Effector CD4-positive, alpha-beta T cell (primary cell): Measurements from ENCODE around the gene SERGEF.

ENCODE experiments used
- DNase-seq: peaks from one replicate; pipeline ENCODE4 v3.0.0-alpha.2; 2020

SERGEF gene

DNA sequence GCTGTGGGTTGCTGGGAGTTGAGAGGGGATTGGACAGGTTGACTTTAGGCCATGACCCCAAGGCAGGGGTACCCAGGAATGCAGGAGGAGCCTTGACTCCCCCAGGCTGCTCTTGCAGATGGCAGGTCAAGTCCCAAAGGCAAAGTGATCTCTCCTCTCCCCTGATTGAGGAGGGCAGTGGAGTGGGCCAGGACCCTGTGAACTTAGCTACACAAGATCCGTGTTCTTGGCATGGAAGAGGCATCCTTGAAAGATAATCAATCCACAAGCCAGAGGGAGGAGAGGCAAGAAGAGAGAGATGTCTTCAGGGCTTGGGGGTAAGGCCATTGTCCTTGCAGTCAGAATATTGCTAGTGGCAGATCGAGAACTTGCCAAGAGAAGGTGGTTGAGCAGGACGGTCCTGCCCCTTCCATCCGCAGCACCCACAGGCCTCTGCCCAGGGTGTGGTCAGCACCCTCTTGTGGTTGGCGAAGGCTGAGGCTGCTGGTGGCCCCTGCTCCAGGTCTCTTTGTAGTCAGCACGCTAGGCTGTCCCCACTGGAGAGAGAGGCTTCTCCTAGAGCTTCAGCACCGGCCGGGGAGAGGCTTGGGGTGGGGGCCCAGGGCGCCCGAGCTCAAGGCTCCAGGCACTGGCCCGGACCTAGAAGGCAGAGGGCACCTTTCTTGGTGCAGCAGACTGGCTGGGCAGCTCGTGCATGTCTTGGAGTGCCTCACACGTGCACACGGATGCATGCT, 232.8 kb downstream of the SERGEF start:
- no peak for DNase-seq

DNA sequence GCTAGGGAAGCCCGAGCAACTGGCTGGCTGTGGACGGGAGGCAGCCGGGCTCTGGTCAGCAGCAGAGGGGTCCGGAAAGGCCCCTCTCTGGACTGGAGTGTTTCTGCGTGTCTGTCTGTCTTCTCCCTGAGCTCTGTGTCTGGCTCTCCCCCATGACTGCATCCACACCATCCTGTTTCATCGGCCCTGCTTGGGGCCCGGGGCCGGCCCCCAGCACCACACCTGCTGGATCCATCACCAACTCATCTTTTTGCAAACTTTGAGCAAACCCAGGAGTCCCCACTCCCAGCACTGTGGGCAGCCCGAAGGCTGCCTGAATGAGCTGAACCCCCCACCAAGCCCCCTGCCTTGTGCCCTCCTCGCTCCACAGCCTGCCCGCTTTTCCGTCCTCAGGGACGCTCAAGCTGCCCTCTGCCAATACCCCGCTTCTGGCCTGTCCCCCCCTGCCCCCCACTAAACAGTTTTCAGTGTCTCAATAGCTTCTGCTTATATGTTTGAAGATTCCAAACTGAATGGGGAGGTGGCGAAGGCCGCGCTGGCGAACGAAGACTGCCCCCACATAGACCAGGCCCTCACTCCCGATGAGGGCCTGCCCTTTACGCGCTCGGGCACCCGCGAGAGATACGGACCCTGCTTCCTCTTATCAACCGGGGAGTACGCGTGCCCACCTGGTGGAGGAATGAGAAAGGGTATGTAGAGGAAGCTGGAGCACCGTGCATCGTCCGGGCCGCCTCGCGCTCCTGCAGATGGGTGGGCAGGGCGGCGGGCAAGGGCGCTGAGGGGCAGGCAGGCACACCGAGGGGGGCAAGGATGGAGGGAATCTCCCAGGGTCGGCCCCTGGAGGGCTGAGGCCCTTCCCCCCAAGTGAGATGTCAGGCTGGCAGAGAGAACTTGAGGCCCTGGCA, 233.6 kb downstream of the SERGEF start:
- DNase-seq, result no peak

DNA sequence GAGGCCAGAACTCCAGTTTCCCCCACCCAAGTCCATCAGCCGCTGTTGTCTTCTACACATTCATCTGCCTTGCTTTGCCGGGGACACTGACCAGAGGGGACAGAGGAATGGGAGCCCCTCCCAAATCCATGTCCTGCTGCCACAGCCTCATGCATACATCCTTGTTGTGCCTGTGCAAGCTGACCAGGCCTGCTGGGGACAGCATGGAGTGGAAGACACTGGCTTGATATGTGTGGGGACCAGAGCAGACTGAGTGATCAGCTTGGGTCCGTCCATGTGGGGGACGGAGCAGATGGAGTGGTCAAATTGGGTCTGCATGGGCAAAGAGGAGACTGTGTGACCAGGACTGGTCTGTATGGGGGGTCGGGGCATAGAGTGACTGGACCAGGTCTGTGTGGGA, 234.5 kb downstream of the SERGEF start:
- DNase-seq, result no peak

DNA sequence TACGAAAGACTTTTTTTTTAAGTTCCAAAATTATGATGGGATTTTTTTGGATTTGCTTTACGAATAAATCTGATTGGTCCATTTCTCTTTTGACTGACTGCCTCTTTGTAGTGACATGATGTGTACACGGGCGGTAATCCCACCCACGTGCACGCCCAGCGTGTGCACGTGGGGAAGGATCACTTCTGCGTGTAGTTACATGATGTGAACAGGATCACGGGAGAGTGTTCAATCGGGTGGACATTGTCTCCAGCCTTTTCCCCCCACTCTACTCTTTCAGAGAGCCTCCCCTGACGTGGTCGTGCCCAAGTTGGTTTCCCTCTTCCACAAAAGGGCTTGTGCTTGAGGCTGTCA, 235.1 kb downstream of the SERGEF start:
- DNase-seq, result no peak

DNA sequence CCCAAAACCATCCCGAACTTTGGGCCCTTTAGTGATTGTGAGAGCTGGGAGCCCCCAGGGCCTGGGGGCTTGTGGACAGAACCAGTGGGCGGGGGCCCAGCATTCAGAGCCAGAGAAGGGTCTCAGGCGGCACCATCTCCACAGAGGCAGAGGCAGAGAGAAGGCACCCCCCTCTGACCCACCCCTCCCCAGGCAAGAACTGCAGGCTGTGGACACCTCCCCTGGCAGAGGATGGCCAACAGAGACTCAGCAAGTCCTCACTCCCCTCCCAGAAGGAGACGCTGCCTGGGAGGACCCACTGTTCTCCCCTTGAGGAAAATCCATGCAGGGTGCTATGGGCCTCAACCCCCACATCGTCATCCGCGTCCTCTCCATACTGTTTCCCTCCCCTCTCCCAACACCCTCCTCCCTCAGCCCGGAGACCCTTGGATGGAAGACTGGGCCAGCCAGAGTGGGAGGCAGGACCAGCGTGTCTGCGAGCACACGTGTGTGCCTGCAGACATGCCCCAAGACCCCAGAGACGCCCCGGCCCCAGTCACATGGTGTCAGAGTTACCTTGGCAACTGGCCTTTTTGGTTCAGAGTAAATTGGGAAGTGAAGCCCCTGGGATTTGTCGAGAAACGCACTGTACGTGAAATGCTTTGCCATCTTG, 235.6 kb downstream of the SERGEF start:
- DNase-seq, result no peak

DNA sequence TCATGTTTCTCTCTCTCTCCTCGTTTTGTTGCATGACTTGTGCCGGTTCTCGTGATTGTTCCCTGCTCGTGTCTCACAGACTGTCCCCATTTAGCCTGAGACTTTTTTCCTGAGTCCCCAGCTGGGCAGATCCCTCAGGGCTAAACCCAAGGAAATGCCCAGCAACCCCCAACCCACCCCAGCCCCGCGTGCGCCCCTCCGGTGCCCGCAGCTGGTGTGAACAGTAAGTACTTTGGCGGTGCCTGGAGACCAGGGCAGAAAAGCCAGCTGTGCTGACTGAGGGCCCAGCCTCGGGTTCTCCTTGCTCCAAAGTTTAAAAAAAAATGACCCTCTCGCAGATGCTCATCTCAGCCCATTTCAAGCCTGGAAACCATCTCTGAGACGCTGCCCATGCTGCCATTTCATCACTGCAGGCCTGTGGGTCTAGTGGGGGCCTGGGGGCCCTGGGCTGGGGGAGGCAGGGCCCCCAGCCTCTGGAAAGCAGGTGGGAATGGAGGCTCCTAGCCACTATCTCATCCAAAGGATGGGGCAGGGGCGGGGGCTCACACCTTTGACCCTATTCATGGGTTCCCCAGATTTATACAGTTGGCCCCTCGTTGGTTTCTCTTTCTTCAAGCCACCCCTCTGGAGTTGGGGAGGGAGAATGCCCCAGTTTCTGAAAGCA, 236.5 kb downstream of the SERGEF start:
- no peak for DNase-seq

DNA sequence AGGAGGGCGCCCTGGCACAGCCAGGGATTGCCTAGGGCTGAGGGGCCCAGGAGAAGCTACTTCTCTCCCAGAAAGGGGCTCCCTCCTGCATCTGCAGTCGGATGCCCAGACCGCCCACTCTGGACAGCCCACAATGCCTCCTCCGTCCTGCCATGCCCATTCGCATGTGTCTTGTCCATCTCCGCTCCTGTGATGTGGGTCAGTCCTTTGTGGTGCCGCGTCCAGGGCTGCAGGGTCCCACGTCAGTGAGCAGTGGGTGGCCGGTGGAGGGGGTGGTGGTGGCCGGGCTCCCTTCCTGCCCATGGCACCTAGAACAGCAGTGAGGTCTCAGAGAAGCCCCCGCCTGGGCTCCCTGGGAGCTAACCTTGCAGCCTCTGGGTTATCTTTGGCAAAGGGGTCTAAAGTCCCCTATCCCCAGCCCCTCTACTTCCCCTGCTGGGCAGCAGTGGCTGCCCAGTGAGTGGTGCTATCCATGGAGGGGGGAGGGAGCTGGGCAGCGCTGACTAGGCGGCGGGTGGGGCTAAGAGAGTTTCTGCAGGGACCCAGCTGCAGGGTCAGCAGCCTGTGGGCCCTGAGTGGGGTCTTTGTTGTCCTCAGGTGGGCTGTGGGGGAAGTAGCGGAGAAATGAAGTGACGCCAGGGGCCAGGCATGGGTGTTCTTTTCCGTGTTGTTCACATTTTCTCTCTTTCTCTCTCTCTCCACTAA, 237.2 kb downstream of the SERGEF start:
- DNase-seq, result no peak

DNA sequence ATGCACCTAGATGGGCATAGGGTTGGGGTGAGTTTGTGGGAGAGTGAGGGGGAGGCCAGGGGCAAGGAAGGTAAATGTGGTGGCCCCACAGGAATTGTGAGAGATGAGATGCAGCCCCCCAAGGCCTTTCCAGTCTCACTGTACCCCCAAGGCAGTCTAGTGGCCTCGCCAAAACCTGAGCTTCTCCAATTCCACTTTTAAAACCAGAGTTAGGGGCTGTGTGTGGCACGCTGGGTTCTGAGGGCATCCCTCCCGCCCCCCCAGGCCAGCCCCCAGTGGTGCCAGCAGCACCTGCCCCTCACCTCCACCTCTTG, 237.9 kb downstream of the SERGEF start:
- DNase-seq, result no peak

DNA sequence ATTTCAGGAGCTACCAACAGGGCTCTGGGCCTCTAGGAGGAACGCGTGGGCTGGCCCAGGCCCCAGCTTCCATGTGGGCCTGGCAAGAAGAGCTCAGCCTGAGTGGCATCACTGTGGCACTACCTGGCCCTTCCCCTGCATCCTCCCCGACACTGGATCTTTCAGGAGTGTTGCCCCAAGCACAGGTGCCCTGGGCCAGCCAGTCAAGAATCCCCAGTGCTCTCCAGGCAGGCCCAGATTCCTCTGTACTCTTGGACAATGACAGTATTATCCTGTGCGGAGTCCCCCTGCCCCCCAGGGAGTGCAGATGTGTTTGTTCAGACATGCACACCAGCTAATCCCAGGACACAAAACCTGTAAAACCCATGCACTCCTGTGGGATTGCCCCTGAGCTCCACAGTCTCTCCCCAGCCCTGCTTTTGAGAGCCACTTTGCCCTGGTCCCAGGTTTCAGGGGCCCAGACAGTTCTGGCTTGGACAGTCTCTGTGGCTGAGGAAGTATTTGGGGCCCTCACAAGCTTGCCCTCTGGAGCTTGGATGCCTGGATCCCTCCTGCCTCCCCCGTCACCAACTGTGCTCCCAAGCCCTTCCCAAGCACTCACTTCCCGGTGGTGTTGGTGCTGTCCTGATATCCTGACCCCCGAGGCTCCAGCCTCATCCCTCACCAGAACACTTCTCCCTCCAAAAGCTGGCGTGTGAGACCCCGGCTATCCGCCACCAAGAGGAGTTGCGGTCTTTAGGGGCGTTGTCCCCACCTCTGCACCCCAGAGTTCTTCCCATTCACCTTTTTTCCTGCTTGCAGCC, 238.4 kb downstream of the SERGEF start:
- no peak for DNase-seq

DNA sequence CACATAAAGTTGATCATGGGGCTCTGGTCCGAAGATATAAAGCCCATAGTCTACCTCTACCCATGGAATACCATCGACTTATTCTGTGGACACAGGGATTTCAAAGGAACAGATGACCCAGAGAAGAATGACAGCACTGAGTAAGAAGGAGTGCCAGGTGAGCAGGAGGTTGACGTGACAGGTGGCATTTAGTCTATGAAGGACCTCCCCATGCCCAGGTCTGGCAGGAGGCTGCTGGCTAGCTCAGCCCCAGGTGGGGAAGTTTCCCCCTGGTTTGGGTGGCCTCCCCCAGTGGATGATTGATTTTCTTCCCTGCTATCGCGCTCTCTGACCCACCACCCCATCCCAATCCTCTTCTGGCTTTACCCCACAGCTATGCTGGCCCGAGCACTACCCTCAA, 239.2 kb downstream of the SERGEF start:
- no peak for DNase-seq

DNA sequence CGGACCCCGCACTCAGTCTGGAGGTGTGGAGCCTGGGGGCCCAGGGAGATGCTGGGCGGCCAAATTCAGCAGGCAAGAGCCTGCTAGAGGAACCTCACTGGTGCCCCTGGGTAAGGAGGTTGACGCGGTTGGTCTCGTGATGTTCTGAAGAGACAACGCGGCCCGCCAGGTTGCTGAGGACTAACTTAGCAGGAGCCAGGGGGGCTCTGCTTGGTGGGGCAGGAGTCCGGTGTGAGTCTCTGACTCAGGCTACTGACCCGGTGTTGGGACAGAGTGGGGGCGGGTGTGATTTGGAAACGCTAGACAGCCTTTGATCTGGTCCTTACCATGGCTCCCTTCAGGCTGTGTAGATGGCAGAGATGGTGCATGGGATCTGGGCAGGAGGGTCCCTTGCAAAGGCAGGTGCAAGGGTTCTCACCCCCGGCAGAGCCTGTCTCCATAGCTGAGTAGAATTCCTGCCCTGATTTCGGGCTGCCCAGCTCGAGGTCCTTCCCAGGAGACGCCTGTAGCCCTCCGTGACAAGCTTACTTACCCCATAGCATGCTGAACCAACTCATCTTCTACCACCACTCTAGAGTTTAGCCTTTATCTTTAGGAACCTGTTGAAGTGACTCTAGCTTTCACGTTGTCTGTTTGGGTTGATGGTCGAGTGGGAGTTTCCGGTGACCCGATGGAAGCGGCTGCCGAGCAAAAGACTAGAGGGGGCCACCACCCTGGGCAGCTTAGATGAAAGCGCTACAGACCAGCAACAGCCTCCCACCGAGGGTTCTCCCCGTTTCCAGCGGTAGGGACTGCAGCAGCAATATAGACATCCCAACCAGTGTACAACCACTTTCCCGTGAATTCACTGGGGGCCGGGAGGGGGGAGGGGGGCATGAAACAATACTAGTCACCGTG, 239.9 kb downstream of the SERGEF start:
- DNase-seq, result no peak

DNA sequence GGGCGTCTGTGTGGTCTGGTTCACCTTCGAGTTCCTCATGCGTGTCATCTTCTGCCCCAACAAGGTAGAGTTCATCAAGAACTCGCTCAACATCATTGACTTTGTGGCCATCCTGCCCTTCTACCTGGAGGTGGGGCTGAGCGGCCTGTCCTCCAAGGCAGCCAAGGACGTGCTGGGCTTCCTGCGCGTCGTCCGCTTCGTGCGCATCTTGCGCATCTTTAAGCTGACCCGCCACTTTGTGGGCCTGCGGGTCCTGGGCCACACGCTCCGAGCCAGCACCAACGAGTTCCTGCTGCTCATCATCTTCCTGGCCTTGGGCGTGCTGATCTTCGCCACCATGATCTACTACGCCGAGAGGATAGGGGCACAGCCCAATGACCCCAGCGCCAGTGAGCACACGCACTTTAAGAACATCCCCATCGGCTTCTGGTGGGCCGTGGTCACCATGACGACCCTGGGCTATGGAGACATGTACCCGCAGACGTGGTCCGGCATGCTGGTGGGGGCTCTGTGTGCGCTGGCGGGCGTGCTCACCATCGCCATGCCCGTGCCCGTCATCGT, 240.9 kb downstream of the SERGEF start:
- DNase-seq, result no peak

DNA sequence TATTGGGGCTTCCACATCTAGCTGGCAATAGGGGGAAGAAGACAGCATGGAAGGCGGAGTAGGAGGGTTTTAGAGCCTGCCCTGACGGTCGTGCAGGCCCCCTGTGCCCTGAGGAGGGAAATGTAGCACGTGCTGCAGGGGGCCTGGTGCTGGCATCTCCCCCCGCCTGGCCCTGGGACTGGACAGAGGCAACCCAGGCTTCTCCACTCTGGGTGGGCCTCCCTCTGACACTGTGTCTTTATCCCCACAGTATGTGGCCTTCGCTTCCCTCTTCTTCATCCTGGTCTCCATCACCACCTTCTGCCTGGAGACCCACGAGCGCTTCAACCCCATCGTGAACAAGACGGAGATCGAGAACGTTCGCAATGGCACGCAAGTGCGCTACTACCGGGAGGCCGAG, 241.4 kb downstream of the SERGEF start:
- no peak for DNase-seq

DNA sequence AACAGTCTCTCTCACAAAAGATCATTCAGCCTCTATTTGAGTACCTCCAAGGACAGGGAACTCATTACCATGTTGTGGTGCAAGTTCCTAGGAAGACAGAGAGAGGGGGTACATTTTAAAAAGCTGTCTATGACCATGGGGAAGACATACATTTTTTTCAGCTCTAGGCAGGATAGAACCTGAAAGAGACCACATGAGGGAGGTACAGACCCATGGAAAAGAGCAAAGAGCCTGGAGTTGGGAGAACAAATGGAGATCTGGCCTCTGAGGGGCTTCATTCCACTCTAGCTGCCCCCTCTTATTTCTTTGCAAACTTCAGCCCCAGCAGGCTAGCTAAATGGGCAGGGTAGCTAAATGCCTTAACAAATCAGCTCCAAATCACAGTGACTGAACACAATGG, 241.9 kb downstream of the SERGEF start:
- no peak for DNase-seq

DNA sequence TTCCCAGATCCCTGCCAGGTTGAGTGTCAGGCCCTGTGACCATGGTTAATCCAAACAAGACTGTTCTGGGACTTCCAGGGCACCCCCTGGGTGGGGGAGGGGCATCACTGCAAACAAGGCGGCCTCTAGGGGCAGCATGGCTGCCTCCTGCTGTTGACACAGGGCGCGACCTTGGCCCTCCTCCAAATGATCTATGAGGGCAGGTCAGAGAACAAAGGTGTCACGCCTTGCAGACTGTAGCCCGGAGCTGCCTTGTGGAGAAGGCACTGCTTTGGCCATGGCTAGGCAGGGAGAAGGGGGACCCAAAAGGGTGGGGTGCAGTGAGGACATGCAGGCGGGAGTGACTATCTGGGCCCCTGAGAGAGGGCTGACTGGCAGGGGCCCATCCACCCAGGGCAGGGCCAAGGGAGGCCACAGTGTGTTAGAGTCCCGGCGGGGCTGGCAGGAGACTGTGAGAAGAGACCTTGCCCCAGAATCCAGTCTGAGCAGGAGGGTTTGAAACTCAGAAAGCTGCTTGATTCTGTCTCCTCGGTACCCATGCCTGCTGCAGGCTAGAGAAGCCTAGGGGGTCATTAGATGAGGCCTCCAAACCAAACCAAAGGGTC, 242.7 kb downstream of the SERGEF start:
- DNase-seq, result no peak

DNA sequence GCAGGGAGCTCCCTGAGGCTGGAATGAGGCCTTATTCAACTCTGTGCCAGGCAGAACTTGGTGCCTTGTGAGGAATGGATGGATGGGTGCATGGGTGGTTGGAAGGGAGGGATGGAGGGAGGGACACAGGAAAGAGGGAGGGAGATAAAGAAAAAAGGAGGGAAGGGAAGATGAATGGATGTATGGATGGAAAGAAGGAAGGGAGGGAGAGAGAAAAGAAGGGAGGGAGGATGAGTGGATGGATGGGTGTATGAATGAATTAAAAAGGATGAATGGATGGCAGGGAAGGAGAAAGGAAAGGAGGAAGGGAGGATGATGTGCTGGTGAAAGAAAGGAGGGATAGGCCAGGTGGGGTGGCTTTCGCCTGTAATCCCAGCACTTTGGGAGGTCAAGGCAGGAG, 243.6 kb downstream of the SERGEF start:
- DNase-seq, result no peak

DNA sequence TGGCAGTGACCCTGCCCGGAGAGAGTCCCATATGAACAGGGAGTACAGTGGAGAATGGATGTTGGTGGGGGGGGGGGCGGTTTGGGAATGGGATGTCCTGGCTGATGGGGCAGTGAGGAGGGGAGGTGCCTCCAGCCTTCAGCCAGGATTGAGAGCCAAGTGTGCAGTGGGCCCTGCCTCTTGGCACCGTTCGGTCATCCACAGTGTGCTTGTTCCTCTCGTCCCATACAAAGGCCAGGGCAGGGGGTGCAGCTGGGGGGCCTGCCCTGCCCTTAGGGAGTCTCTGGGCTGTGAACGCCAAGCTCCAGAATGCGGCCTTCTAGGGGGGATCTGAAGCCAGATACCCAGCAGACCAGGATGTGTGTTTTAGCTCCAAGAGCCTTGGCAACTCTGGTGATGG, 244.3 kb downstream of the SERGEF start:
- DNase-seq, result no peak

DNA sequence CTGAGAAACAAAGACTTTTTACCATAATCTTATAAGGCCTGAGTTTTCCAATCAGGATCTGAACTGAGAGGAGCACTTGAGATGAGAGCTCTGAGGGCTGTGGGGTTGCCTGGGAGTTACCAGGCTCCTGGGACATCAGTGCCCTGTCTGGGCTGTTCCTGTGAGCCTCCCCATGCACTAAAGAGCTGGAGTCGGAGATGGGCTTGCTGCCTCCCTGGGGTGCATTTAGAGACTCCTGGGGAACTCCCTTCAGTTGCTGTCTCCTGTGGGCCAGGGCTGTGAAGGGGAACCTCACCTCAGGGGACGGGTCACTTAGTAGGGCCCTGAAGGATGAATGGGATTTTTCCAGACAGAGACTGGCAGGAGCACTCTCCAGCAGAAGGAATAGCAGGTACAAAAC, 244.9 kb downstream of the SERGEF start:
- no peak for DNase-seq

DNA sequence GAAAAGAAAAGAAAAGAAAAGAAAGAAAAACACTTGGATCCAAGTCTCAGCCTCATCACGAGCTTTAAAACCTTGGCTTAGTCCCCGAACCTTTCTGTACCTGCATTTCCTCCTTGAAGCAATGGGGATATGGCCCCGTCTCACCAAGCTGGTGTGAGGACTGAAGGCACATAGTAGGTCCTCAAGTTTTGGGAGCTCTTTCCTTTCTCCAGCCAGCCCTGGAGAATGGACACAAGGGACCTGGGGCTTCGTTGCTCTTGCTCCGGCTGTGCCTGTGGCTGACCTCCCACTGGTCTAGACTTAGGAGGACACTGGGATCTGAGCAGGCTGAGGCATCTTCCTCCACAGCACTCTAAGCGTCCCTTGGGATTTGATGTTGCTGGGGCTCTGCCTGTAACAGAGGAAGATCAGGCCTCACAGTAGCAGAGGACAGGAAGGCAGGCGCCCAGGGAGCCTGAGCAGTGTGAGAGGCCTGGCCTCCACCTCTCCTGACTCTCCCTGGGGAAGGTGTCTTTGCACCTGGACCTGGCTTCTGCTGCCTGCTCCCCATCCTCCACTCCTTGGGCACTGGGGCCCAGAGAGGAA, 245.5 kb downstream of the SERGEF start:
- no peak for DNase-seq

DNA sequence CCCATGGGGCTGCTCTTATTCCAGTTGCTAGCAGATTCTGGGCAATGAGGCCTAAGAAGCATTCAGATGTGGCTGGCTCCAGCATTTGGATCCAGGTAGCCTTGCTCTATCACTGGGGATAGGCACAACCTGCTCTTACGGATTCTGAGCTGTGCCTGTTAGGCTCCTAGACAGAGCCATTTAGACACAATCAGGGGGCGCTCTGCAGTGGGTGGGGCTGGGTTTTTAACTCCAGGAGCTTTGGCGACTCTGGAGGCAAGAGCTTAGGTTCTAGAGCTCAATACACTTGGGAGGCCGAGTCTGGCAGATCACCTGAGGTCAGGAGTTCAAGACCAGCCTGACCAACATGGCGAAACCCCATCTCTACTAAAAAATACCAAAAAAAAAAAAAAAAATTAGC, 246.3 kb downstream of the SERGEF start:
- DNase-seq, result no peak
